Activated T-cell treated with anti-CD3 and anti-CD28 coated beads, Interleukin-2, amount 50 U/mL, for 24 hours (primary cell): Measurements from ENCODE around the gene PNMA5.
"Not testable (repeated sequence)": the region's sequence is repeated elsewhere in the genome, so short reads cannot be mapped to it uniquely, and the experiment has no call there.

Experiments
- DNase-seq: peaks from one replicate; pipeline ENCODE4 v3.0.0-alpha.2; 2020
- H3K27ac Mint-ChIP-seq: 2 replicates; pipeline ENCODE4 v1.8.0; 2020; ENCODE audit warnings: mild to moderate bottlenecking, mixed read lengths
- H3K27me3 Mint-ChIP-seq: 2 replicates; pipeline ENCODE4 v1.8.0; 2020; ENCODE audit warnings: mixed read lengths
- H3K36me3 Mint-ChIP-seq: 2 replicates; pipeline ENCODE4 v1.8.0; 2020; ENCODE audit warnings: low read depth, mixed read lengths
- H3K4me1 Mint-ChIP-seq: 2 replicates; pipeline ENCODE4 v1.8.0; 2020; ENCODE audit warnings: low read depth, mixed read lengths
- H3K4me3 Mint-ChIP-seq: 2 replicates; pipeline ENCODE4 v1.8.0; 2020; ENCODE audit warnings: mild to moderate bottlenecking, moderate library complexity, mixed read lengths
- H3K9me3 Mint-ChIP-seq: 2 replicates; pipeline ENCODE4 v1.8.0; 2020; ENCODE audit warnings: mixed read lengths

Gene PNMA5

GRCh38 chrX:152993933-152994332 lies at the start of gene PNMA5:
PNMA5 (minus strand) TSS chrX:152994116; CDS start chrX:152991598, 2,518 bp downstream.
- Mint-ChIP-seq H3K27ac (no peak within 1 kb of the TSS), H3K36me3 (no peaks in the 10 kb centered on the region), H3K4me1 (peaks cover 3% of the 10 kb centered on the region), H3K27me3 (peaks cover 16% of the 10 kb centered on the region), H3K9me3 (no peaks in the 10 kb centered on the region), H3K4me3 (no peak within 1 kb of the TSS)
- DNase-seq: no peak

DNA sequence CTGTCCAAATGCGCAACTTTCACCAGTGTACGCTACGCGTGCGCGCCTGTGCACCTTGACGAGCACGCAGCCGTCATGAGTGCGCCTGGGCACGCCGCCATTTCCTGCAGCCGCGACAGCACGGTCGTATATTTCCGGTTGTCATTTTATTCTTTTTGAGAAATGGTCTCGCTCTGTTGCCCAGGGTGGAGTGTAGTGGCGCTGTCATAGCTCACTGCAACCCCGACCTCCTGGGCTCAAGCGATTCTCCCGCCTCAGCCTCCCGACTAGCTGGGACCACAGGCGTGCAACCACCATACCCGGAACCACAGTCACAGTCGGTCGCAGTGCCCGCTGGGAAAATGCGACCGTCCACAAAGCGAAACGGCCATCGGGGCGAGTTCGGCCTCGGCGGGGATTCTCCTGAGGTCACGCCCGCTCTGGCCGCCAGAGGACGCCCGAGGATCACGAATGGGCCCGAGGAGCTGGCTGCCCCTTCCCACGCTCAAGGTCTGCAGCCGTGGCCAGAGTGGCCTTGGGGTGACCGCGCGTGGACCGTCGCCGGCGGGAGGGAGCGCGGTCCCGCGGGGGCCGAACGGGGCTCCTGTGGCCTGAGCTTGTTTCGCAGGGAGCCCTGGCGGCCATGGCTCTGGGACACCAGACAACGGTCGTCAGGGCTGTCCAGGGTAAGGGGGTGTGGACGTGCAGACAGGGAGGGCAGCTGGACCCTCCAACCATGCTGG lies 38.6 kb upstream of the PNMA5 start:
- peak; percentile 84 for DNase-seq
- peaks cover 7% of the 10 kb centered on the region for H3K36me3 Mint-ChIP-seq
- peaks cover 4% of the 10 kb centered on the region for H3K9me3 Mint-ChIP-seq
- peaks cover 18% of the 10 kb centered on the region for H3K27me3 Mint-ChIP-seq
- H3K4me3 Mint-ChIP-seq: peak overlapping the region; percentile 79
- peak overlapping the region; percentile 93 for H3K27ac Mint-ChIP-seq
- peaks cover 10% of the 10 kb centered on the region for H3K4me1 Mint-ChIP-seq

- Mint-ChIP-seq H3K27ac (no peak overlapping the region), H3K27me3 (peaks cover 15% of the 10 kb centered on the region), H3K9me3 (peaks cover 4% of the 10 kb centered on the region), H3K4me3 (no peak overlapping the region), H3K36me3 (peaks cover 3% of the 10 kb centered on the region), H3K4me1 (peaks cover 10% of the 10 kb centered on the region)
- no peak for DNase-seq
Measured at GRCh38 chrX:153030801-153031200, 36.9 kb upstream of the PNMA5 start.

DNA sequence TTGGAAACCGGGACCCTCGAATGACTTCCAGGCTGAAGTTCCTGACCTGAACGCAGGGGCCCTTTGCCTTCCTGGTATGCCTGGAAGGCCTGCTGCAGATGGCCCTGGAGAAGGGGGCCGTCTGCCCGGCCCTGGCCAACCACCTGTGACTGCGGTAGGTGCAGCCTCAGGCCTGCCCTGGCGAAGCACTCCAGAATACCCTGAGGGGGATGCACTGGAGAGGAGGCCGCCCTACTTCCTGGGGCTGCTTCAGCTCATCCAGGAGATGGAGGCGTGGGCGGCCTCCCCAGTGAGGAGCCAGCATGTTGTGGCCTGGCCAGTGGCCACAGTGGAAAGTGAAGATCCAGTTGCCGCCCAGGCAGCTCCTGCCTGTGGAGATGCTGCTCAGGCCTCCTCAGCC lies 36.0 kb upstream of the PNMA5 start:
- no peak for DNase-seq
- no peak overlapping the region for H3K4me3 Mint-ChIP-seq
- H3K27me3 Mint-ChIP-seq: peaks cover 15% of the 10 kb centered on the region
- H3K27ac Mint-ChIP-seq: no peak overlapping the region
- H3K36me3 Mint-ChIP-seq: no peaks in the 10 kb centered on the region
- H3K9me3 Mint-ChIP-seq: peaks cover 4% of the 10 kb centered on the region
- H3K4me1 Mint-ChIP-seq: peaks cover 10% of the 10 kb centered on the region

DNA sequence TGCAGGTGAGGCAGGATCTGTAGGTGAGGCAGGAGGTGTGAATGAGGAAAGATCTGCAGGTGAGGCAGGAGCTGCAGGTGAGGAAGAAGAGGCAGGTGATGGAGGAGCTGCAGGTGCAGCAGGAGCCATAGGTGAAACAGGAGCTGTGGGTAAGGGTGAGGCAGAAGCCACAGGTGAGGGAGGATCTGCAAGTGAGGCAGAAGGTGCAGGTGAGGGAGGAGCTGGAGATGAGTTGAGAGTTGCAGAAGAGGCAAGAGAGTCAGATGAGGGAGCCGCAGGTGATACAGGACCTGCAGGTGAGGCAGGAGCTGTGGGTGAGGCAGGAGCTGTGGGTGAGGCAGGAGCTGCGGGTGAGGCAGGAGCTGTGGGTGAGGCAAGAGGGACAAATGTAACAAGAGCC lies 35.2 kb upstream of the PNMA5 start:
- H3K36me3 Mint-ChIP-seq: no peaks in the 10 kb centered on the region
- DNase-seq: no peak
- no peaks in the 10 kb centered on the region for H3K9me3 Mint-ChIP-seq
- no peak overlapping the region for H3K4me3 Mint-ChIP-seq
- H3K27me3 Mint-ChIP-seq: peaks cover 15% of the 10 kb centered on the region
- no peak overlapping the region for H3K27ac Mint-ChIP-seq
- peaks cover 10% of the 10 kb centered on the region for H3K4me1 Mint-ChIP-seq

- not testable (repeated sequence) for H3K36me3 Mint-ChIP-seq, H3K27ac Mint-ChIP-seq, DNase-seq, H3K4me1 Mint-ChIP-seq, H3K4me3 Mint-ChIP-seq, H3K9me3 Mint-ChIP-seq
- H3K27me3 Mint-ChIP-seq: peaks cover 19% of the 10 kb centered on the region
Measured at GRCh38 chrX:153028487-153028886, 34.6 kb upstream of the PNMA5 start.

DNA sequence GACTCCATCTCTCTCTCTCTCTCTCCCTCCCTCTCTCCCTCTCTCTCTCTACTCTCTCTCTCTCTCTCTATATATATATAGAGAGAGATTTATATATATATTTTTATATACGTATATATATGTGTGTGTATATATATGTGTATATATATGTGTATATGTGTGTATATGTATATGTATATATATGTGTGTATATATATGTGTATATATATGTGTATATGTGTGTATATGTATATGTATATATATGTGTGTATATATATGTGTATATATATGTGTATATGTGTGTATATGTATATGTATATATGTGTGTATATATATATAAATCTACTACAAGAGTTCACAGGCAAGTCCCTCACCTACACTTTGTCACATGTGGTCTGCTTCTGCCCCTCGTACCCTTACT lies 32.6 kb upstream of the PNMA5 start:
- H3K4me3 Mint-ChIP-seq, H3K27ac Mint-ChIP-seq, H3K36me3 Mint-ChIP-seq, DNase-seq, H3K4me1 Mint-ChIP-seq, H3K9me3 Mint-ChIP-seq: not testable (repeated sequence)
- H3K27me3 Mint-ChIP-seq: peaks cover 14% of the 10 kb centered on the region

GRCh38 chrX:153019166-153019565 lies 25.2 kb upstream of the PNMA5 start:
- H3K4me3 Mint-ChIP-seq: no peak overlapping the region
- no peak overlapping the region for H3K27ac Mint-ChIP-seq
- H3K27me3 Mint-ChIP-seq: peaks cover 48% of the 10 kb centered on the region
- DNase-seq: no peak
- H3K4me1 Mint-ChIP-seq: peaks cover 7% of the 10 kb centered on the region
- H3K36me3 Mint-ChIP-seq: no peaks in the 10 kb centered on the region
- no peaks in the 10 kb centered on the region for H3K9me3 Mint-ChIP-seq

GRCh38 chrX:153017174-153017573 lies 23.3 kb upstream of the PNMA5 start:
- H3K36me3 Mint-ChIP-seq, H3K4me3 Mint-ChIP-seq, H3K27ac Mint-ChIP-seq, H3K4me1 Mint-ChIP-seq, H3K9me3 Mint-ChIP-seq, DNase-seq: not testable (repeated sequence)
- peaks cover 58% of the 10 kb centered on the region for H3K27me3 Mint-ChIP-seq

GRCh38 chrX:153004780-153005179 lies 10.9 kb upstream of the PNMA5 start:
- Mint-ChIP-seq H3K4me3 (no peak overlapping the region), H3K36me3 (no peaks in the 10 kb centered on the region), H3K4me1 (no peaks in the 10 kb centered on the region), H3K27me3 (peaks cover 66% of the 10 kb centered on the region), H3K9me3 (no peaks in the 10 kb centered on the region), H3K27ac (no peak overlapping the region)
- DNase-seq: no peak

GRCh38 chrX:153003981-153004380 lies 10.1 kb upstream of the PNMA5 start:
- Mint-ChIP-seq H3K27me3 (peaks cover 58% of the 10 kb centered on the region), H3K9me3 (no peaks in the 10 kb centered on the region), H3K36me3 (no peaks in the 10 kb centered on the region), H3K4me3 (no peak overlapping the region), H3K27ac (no peak overlapping the region), H3K4me1 (no peaks in the 10 kb centered on the region)
- DNase-seq: no peak

DNA sequence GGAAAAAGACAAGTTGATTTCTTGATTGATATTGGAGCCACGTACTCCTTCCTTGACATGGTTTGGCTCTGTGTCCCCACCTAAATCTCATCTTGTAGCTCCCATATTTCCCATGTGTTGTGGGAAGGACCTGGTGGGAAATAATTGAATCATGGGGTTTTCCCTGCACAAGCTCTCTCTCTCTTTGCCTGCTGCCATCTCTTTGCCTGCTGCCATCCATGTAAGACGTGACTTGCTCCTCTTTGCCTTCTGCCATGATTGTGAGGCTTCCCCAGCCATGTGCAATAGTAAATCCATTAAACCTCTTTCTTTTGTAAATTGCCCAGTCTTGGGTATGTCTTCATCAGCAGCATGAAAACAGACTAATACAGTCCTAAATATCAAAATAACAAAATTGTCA lies 8.3 kb upstream of the PNMA5 start:
- not testable (repeated sequence) for H3K9me3 Mint-ChIP-seq, H3K4me1 Mint-ChIP-seq, H3K36me3 Mint-ChIP-seq, DNase-seq, H3K4me3 Mint-ChIP-seq, H3K27ac Mint-ChIP-seq
- peaks cover 48% of the 10 kb centered on the region for H3K27me3 Mint-ChIP-seq

DNA sequence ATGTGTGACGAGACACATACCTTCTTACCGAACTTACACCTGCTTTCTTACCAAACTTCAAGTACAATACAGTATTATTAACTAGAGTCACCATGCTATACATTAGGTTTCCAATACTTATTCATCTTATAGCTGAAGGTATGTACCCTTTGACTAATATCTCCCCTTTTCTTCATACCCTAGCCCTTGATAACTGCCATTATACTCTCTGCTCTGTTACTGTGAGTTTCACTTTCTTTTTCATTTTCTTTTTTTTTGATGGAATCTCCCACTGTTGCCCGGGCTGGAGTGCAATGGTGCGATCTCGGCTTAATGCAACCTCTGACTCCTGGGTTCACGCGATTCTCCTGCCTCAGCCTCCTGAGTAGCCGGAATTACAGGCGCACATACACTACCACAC lies 3.4 kb upstream of the PNMA5 start:
- Mint-ChIP-seq H3K27ac (no peak overlapping the region), H3K27me3 (peaks cover 16% of the 10 kb centered on the region), H3K4me1 (peaks cover 3% of the 10 kb centered on the region), H3K9me3 (no peaks in the 10 kb centered on the region), H3K36me3 (no peaks in the 10 kb centered on the region), H3K4me3 (no peak overlapping the region)
- no peak for DNase-seq

- Mint-ChIP-seq H3K4me1 (peaks cover 3% of the 10 kb centered on the region), H3K27ac (no peak overlapping the region), H3K36me3 (no peaks in the 10 kb centered on the region), H3K9me3 (no peaks in the 10 kb centered on the region), H3K27me3 (peaks cover 23% of the 10 kb centered on the region), H3K4me3 (no peak overlapping the region)
- DNase-seq: no peak
Measured at GRCh38 chrX:152992115-152992514, 1.8 kb downstream of the PNMA5 start.

DNA sequence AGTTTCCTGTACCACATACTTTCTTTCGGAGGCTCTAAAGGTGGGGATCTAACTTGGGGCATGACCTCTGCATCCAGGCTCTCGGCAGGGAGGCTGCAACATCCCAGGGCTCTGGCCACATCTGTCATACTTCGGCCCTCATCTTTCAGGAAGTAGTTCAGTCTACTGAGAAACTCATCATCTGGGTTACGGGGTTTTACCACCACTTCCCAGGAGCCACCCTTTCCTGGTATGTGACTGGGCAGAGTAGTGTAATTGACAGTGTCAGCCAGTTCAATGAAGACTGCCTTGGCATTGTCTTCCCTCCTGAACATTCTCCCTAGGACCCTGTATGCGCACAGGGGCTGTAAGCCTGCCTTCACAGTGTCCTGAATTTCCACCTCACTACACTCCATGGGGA lies 2.8 kb downstream of the PNMA5 start:
- H3K4me3 Mint-ChIP-seq: no peak overlapping the region
- peaks cover 23% of the 10 kb centered on the region for H3K27me3 Mint-ChIP-seq
- H3K9me3 Mint-ChIP-seq: no peaks in the 10 kb centered on the region
- DNase-seq: no peak
- H3K27ac Mint-ChIP-seq: no peak overlapping the region
- H3K4me1 Mint-ChIP-seq: peaks cover 3% of the 10 kb centered on the region
- no peaks in the 10 kb centered on the region for H3K36me3 Mint-ChIP-seq

DNA sequence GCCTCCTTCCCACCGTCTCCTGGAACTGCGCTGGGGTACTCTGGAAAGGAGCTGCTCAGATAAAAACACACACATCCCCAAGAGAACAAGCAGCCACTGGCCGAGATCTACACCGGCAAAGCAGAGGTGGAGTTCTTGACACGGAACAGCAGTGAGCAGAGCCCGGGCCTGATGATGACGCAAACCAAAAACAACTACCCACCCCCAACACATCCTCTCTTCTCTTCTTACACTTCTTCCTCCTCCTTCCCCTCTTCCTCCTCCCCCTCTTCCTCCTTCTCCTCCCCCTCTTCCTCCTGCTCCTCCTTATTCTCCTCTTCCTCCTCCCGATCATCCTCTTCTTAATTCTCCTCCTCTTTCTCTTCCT lies 4.6 kb downstream of the PNMA5 start:
- Mint-ChIP-seq H3K4me3 (peak overlapping the region; percentile 25), H3K36me3 (no peaks in the 10 kb centered on the region), H3K27ac (peak overlapping the region; percentile 26), H3K4me1 (peaks cover 3% of the 10 kb centered on the region), H3K27me3 (peaks cover 21% of the 10 kb centered on the region), H3K9me3 (no peaks in the 10 kb centered on the region)
- no peak for DNase-seq
